OCI-LY7 (cell line): ENCODE data around the gene MYBPHL. TPM values are rescaled to one million over a fixed set of nuclear protein-coding genes. Genes with fewer than 3 reads are reported as not detected.

Source experiments
- BruUV-seq: library from RNA; stranded (reverse); fragments of 400-500 nt; replicated peaks from 2 replicates; lab custom pipeline; 2021; lab: Mats Ljungman, UMichigan
- CTCF ChIA-PET: fragments of 300-600 bp; sonication (Branson Sonifier 250); formaldehyde crosslinking; loops from one replicate; lab custom pipeline; 2022; ENCODE audit warnings: antibody characterized with exemption; ENCODE audit not compliant: unreplicated experiment; lab: Charles Lee
- POLR2A ChIA-PET: fragments of 300-600 bp; sonication (Branson Sonifier 250); formaldehyde crosslinking; loops from one replicate; lab custom pipeline; 2022; ENCODE audit warnings: antibody characterized with exemption; lab: Charles Lee
- DNase-seq: peaks from one replicate; pipeline ENCODE4 v3.0.0-alpha.2; 2015; ENCODE audit warnings: low spot score
- H2AFZ ChIP-seq: fragments of 200-600 bp; sonication (generic), shearing (Covaris generic); 2 replicates; pipeline ENCODE4 v1.6.1; 2014; ENCODE audit warnings: mild to moderate bottlenecking, antibody characterized with exemption, low read length, moderate library complexity
- H3K27ac ChIP-seq: fragments of 200-600 bp; sonication (generic); 2 replicates; pipeline ENCODE4 v1.5.1; 2014; ENCODE audit warnings: mixed run types, low read depth, mild to moderate bottlenecking, moderate library complexity, low read length, inconsistent platforms; ENCODE audit not compliant: poor library complexity, severe bottlenecking
- H3K36me3 ChIP-seq: fragments of 200-600 bp; sonication (generic); 2 replicates; pipeline ENCODE4 v1.6.1; 2014; ENCODE audit warnings: mild to moderate bottlenecking, antibody characterized with exemption, low read length, moderate library complexity, mixed read lengths; ENCODE audit not compliant: insufficient read depth
- H3K4me1 ChIP-seq: fragments of 200-600 bp; sonication (generic); 2 replicates; pipeline ENCODE4 v1.5.1; 2014; ENCODE audit warnings: mild to moderate bottlenecking, low read length; ENCODE audit not compliant: insufficient read depth, poor library complexity, severe bottlenecking
- H3K4me2 ChIP-seq: fragments of 200-600 bp; sonication (generic); 2 replicates; pipeline ENCODE4 v1.6.1; 2014; ENCODE audit warnings: mild to moderate bottlenecking, low read length
- H3K4me3 ChIP-seq: fragments of 200-600 bp; sonication (generic); 2 replicates; pipeline ENCODE4 v1.5.1; 2014; ENCODE audit warnings: mild to moderate bottlenecking, low read depth, low read length; ENCODE audit not compliant: poor library complexity, severe bottlenecking
- H3K79me2 ChIP-seq: fragments of 200-600 bp; sonication (generic); 2 replicates; pipeline ENCODE4 v1.6.1; 2016; ENCODE audit warnings: low read depth, mild to moderate bottlenecking, low read length, moderate library complexity, mixed read lengths; ENCODE audit not compliant: insufficient read depth
- H3K9me2 ChIP-seq: fragments of 200-600 bp; sonication (generic); 2 replicates; pipeline ENCODE4 v1.6.1; 2016; ENCODE audit warnings: mild to moderate bottlenecking, low read length, mixed read lengths; ENCODE audit not compliant: insufficient read depth
- H3K9me3 ChIP-seq: fragments of 200-600 bp; sonication (generic); 2 replicates; pipeline ENCODE4 v1.6.1; 2014; ENCODE audit warnings: mild to moderate bottlenecking, mixed run types, low read length, mixed read lengths
- H4K20me1 ChIP-seq: fragments of 200-600 bp; sonication (generic); 2 replicates; pipeline ENCODE4 v1.6.1; 2014; ENCODE audit warnings: mild to moderate bottlenecking, antibody characterized with exemption, low read length, moderate library complexity, mixed read lengths; ENCODE audit not compliant: insufficient read depth
- EZH2phosphoT487 ChIP-seq: fragments of 200-600 bp; sonication (generic); IDR thresholded peaks from 2 replicates; pipeline ENCODE4 v1.6.1; 2018; ENCODE audit warnings: low read depth, borderline replicate concordance, mild to moderate bottlenecking, mixed run types, antibody characterized with exemption, low read length, moderate library complexity, mixed read lengths
- intact Hi-C: fragments of 100-400 bp; cut with micrococcal nuclease; formaldehyde crosslinking; loops from one replicate; pipeline ENCODE4 v1.10.0; 2022; ENCODE audit not compliant: unreplicated experiment
- total RNA-seq, 2 experiments: library from RNA; depleted of rRNA in 1 of 2; stranded (reverse); fragments of >200 nt in 1 of 2; shearing (Covaris generic) in 1 of 2; gene quantifications; 2 replicates each; pipeline ENCODE4 v1.2.3, GENCODE V29; 2014 to 2022
- TF ChIP-seq, protein P1 (sequence below): fragments of 200-600 bp; sonication (generic); conservative IDR thresholded peaks from 2 replicates; pipeline ENCODE4 v1.5.1; 2014; ENCODE audit warnings: mild to moderate bottlenecking, antibody characterized with exemption, low read length, moderate library complexity, mixed read lengths

Gene MYBPHL
- total RNA-seq, 2 experiments from 2014 or later: 0.16 TPM; not detected in 1

DNA sequence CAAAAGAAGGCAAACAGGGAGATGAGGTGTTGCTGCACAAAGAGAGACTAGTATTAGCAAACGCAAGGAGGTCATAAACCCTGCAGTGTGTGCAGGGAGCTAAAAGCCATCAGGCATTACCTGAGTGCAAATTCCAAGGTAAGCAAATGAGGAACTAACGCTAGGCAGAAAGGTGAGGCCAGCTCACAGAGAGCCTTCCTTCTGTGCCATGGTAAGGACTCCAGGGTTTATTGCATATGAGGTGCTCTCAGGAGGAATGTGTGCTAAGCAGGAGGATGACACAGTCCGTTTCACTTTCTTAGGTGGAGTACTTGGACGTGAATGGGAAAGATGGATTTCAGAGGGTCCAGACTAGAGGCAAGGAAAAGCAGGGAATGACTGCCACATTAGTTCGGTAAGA is 44.6 kb upstream of the MYBPHL start:
- ChIA-PET CTCF (no interaction called here), POLR2A (interaction anchor here (1.2 to 1.5 kb wide), 4 partner anchors 10 to 36 kb away, joined by 3 to 7 read pairs (median 5); no protein-coding TSS in a partner anchor)
- TF ChIP-seq, protein P1, sequence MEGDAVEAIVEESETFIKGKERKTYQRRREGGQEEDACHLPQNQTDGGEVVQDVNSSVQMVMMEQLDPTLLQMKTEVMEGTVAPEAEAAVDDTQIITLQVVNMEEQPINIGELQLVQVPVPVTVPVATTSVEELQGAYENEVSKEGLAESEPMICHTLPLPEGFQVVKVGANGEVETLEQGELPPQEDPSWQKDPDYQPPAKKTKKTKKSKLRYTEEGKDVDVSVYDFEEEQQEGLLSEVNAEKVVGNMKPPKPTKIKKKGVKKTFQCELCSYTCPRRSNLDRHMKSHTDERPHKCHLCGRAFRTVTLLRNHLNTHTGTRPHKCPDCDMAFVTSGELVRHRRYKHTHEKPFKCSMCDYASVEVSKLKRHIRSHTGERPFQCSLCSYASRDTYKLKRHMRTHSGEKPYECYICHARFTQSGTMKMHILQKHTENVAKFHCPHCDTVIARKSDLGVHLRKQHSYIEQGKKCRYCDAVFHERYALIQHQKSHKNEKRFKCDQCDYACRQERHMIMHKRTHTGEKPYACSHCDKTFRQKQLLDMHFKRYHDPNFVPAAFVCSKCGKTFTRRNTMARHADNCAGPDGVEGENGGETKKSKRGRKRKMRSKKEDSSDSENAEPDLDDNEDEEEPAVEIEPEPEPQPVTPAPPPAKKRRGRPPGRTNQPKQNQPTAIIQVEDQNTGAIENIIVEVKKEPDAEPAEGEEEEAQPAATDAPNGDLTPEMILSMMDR: no peak
- no peak for TF ChIP-seq EZH2phosphoT487

DNA sequence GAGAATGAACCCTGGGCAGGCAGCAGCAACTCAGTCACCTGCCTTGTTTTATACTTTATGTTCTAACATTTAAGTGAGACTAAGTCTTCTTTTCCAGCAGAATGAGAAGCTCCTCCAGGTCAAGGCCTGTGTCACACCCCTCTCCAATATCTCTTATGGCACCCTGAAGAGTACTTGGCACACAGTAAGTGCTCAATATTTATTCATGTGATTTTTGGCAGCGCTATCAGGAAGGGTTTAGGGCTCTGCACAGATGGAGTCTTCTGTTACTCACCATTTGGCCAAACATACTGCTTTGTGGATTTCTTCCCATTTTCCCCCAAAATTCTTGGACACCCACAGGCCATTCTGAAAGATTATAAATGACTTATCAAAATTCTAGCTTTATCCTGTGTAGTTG is 43.8 kb upstream of the MYBPHL start:
- ChIA-PET POLR2A (interaction anchor here (0.7 to 1.5 kb wide), 3 partner anchors 11 to 37 kb away, joined by 4 to 6 read pairs (median 4); no protein-coding TSS in a partner anchor), CTCF (interaction anchor here (0.7 kb wide), 1 partner anchor 47 kb away, joined by 3 read pairs; no protein-coding TSS in a partner anchor)
- H2AFZ ChIP-seq: no peak overlapping the region
- H3K36me3 ChIP-seq: peaks cover 42% of the 10 kb centered on the region
- no peak overlapping the region for H3K4me2 ChIP-seq
- no peak for DNase-seq
- no peaks in the 10 kb centered on the region for H4K20me1 ChIP-seq
- no peak overlapping the region for H3K4me3 ChIP-seq
- H3K9me3 ChIP-seq: no peaks in the 10 kb centered on the region
- no peaks in the 10 kb centered on the region for H3K9me2 ChIP-seq
- intact Hi-C loops: no loop called here
- no peaks in the 10 kb centered on the region for H3K79me2 ChIP-seq
- no peak for TF ChIP-seq EZH2phosphoT487
- TF ChIP-seq, protein P1: no peak
- H3K27ac ChIP-seq: no peak overlapping the region
- no TSS peak for BruUV-seq
- H3K4me1 ChIP-seq: no peaks in the 10 kb centered on the region

More for the DNA sequence above, 44.6 kb upstream of the MYBPHL start:
- Histone ChIP-seq H3K4me3 (no peak overlapping the region), H3K36me3 (peaks cover 38% of the 10 kb centered on the region), H3K27ac (no peak overlapping the region), H3K79me2 (no peaks in the 10 kb centered on the region), H3K9me2 (no peaks in the 10 kb centered on the region), H4K20me1 (no peaks in the 10 kb centered on the region), H3K4me2 (no peak overlapping the region), H3K9me3 (no peaks in the 10 kb centered on the region), H3K4me1 (no peaks in the 10 kb centered on the region), H2AFZ (no peak overlapping the region)
- BruUV-seq: no TSS peak
- no peak for DNase-seq
- intact Hi-C loops: no loop called here

DNA sequence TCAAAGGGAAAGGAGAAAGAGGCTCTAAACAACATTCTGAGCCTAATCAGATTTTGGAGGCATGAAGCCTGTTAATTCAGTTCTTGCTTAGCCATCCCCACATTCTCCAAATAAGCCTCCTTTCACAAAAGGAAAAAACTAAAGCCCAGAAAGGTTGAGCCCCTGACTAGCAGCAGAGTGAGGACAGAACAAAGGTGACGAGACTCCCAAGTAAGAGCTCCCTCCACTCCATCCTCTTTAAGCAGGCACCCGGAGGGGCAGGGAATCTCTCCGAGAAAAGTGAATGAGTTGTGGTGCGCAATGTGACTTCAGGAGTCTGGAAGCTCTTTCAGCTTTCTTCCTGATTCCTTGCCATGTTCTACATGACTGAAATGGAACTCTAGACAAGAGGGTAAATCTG is 43.4 kb upstream of the MYBPHL start:
- Histone ChIP-seq H3K27ac (no peak overlapping the region), H2AFZ (no peak overlapping the region), H4K20me1 (no peaks in the 10 kb centered on the region), H3K36me3 (peaks cover 46% of the 10 kb centered on the region), H3K79me2 (no peaks in the 10 kb centered on the region), H3K9me2 (no peaks in the 10 kb centered on the region), H3K4me3 (no peak overlapping the region), H3K9me3 (no peaks in the 10 kb centered on the region), H3K4me1 (no peaks in the 10 kb centered on the region), H3K4me2 (no peak overlapping the region)
- POLR2A ChIA-PET: interaction anchor here (0.7 to 1.5 kb wide), 4 partner anchors 8 to 37 kb away, joined by 3 to 6 read pairs (median 4); no protein-coding TSS in a partner anchor
- CTCF ChIA-PET: interaction anchor here (0.7 kb wide), 1 partner anchor 46 kb away, joined by 3 read pairs; no protein-coding TSS in a partner anchor
- no peak for DNase-seq
- BruUV-seq: TSS peak; percentile 21
- TF ChIP-seq EZH2phosphoT487: no peak
- TF ChIP-seq, protein P1: no peak
- intact Hi-C loops: no loop called here
